ENCODE data around the gene PPP1R9A. TPM values are rescaled to one million over a fixed set of nuclear protein-coding genes. Genes with fewer than 3 reads are reported as not detected.

PPP1R9A gene
- polyA plus RNA-seq, 1 donor from 2014 or later = 52.8 TPM

- Histone ChIP-seq H3K27me3 (ENCODE audit: insufficient read depth, low read depth, low read length) (no peaks in the 10 kb centered on the region), H4K20me1 (ENCODE audit: insufficient read depth) (no peaks in the 10 kb centered on the region), H3K9ac (ENCODE audit: low read length) (no peak overlapping the region), H3F3A (ENCODE audit: insufficient read depth, low read length, poor library complexity, severe bottlenecking) (no peaks in the 10 kb centered on the region), H3K4me3 (ENCODE audit: low read length) (no peak overlapping the region), H3K27ac (ENCODE audit: low read length) (no peak overlapping the region), H2AFZ (ENCODE audit: low read depth, low read length) (no peak overlapping the region), H3K9me3 (ENCODE audit: low read length) (no peaks in the 10 kb centered on the region), H3K36me3 (ENCODE audit: insufficient read depth, low read length) (no peaks in the 10 kb centered on the region), H3K4me2 (ENCODE audit: low read length) (no peak overlapping the region), H3K79me2 (replicated peaks; ENCODE audit: insufficient read depth, low read length) (peaks cover 12% of the 10 kb centered on the region), H3K9me2 (ENCODE audit: insufficient read depth, low read length) (no peaks in the 10 kb centered on the region)
- TF ChIP-seq SMC3 (conservative IDR thresholded peaks at IDR 0.05; ENCODE audit: poor library complexity) = no peak
- no peak for TF ChIP-seq RAD21 (conservative IDR thresholded peaks at IDR 0.05)
- no peak for TF ChIP-seq CTCF (IDR thresholded peaks at IDR 0.05; ENCODE audit: poor library complexity, severe bottlenecking)
- TF ChIP-seq POLR2AphosphoS5 (IDR thresholded peaks at IDR 0.05) = no peak
- TF ChIP-seq MXI1 (conservative IDR thresholded peaks at IDR 0.05; ENCODE audit: poor library complexity, severe bottlenecking) = no peak
- TF ChIP-seq EZH2 (IDR thresholded peaks at IDR 0.05; ENCODE audit: borderline replicate concordance, insufficient read depth, low read length, poor library complexity, severe bottlenecking) = no peak
- TF ChIP-seq TAF1 (IDR thresholded peaks at IDR 0.05; ENCODE audit: low read depth) = no peak
- TF ChIP-seq, protein P1, sequence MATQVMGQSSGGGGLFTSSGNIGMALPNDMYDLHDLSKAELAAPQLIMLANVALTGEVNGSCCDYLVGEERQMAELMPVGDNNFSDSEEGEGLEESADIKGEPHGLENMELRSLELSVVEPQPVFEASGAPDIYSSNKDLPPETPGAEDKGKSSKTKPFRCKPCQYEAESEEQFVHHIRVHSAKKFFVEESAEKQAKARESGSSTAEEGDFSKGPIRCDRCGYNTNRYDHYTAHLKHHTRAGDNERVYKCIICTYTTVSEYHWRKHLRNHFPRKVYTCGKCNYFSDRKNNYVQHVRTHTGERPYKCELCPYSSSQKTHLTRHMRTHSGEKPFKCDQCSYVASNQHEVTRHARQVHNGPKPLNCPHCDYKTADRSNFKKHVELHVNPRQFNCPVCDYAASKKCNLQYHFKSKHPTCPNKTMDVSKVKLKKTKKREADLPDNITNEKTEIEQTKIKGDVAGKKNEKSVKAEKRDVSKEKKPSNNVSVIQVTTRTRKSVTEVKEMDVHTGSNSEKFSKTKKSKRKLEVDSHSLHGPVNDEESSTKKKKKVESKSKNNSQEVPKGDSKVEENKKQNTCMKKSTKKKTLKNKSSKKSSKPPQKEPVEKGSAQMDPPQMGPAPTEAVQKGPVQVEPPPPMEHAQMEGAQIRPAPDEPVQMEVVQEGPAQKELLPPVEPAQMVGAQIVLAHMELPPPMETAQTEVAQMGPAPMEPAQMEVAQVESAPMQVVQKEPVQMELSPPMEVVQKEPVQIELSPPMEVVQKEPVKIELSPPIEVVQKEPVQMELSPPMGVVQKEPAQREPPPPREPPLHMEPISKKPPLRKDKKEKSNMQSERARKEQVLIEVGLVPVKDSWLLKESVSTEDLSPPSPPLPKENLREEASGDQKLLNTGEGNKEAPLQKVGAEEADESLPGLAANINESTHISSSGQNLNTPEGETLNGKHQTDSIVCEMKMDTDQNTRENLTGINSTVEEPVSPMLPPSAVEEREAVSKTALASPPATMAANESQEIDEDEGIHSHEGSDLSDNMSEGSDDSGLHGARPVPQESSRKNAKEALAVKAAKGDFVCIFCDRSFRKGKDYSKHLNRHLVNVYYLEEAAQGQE (IDR thresholded peaks at IDR 0.05; ENCODE audit: borderline replicate concordance) = no peak
- no peak for TF ChIP-seq EP300 (conservative IDR thresholded peaks at IDR 0.05; ENCODE audit: poor library complexity, severe bottlenecking)
These were observed 48.4 kb downstream of the PPP1R9A start for GRCh38 chr7:94955807-94956206.

GRCh38 chr7:94957061-94957460, 49.7 kb downstream of the PPP1R9A start:
- H3K27ac ChIP-seq (ENCODE audit: low read length) = no peak overlapping the region
- H3F3A ChIP-seq (ENCODE audit: insufficient read depth, low read length, poor library complexity, severe bottlenecking) = no peaks in the 10 kb centered on the region
- no peak overlapping the region for H3K4me2 ChIP-seq (ENCODE audit: low read length)
- H4K20me1 ChIP-seq (ENCODE audit: insufficient read depth) = no peaks in the 10 kb centered on the region
- TF ChIP-seq EZH2 (IDR thresholded peaks at IDR 0.05; ENCODE audit: borderline replicate concordance, insufficient read depth, low read length, poor library complexity, severe bottlenecking) = no peak
- TF ChIP-seq EP300 (conservative IDR thresholded peaks at IDR 0.05; ENCODE audit: poor library complexity, severe bottlenecking) = no peak
- TF ChIP-seq POLR2AphosphoS5 (IDR thresholded peaks at IDR 0.05) = no peak
- TF ChIP-seq, protein P1 (IDR thresholded peaks at IDR 0.05; ENCODE audit: borderline replicate concordance) = no peak
- no peak for TF ChIP-seq CTCF (IDR thresholded peaks at IDR 0.05; ENCODE audit: poor library complexity, severe bottlenecking)
- TF ChIP-seq SMC3 (conservative IDR thresholded peaks at IDR 0.05; ENCODE audit: poor library complexity) = no peak
- no peak for TF ChIP-seq TAF1 (IDR thresholded peaks at IDR 0.05; ENCODE audit: low read depth)
- TF ChIP-seq MXI1 (conservative IDR thresholded peaks at IDR 0.05; ENCODE audit: poor library complexity, severe bottlenecking) = no peak
- TF ChIP-seq RAD21 (conservative IDR thresholded peaks at IDR 0.05) = no peak
- H3K9me2 ChIP-seq (ENCODE audit: insufficient read depth, low read length) = no peaks in the 10 kb centered on the region
- H3K36me3 ChIP-seq (ENCODE audit: insufficient read depth, low read length) = no peaks in the 10 kb centered on the region
- H3K4me3 ChIP-seq (ENCODE audit: low read length) = no peak overlapping the region
- H3K79me2 ChIP-seq (replicated peaks; ENCODE audit: insufficient read depth, low read length) = peaks cover 12% of the 10 kb centered on the region
- H2AFZ ChIP-seq (ENCODE audit: low read depth, low read length) = no peak overlapping the region
- H3K27me3 ChIP-seq (ENCODE audit: insufficient read depth, low read depth, low read length) = no peaks in the 10 kb centered on the region
- H3K9me3 ChIP-seq (ENCODE audit: low read length) = no peaks in the 10 kb centered on the region
- H3K9ac ChIP-seq (ENCODE audit: low read length) = no peak overlapping the region

Data from neural cell (in vitro differentiated cells).